GM19025 (cell line): Measurements from ENCODE around the gene PMS2.
"Not testable (repeated sequence)": the region's sequence is repeated elsewhere in the genome, so short reads cannot be mapped to it uniquely, and the experiment has no call there.

Experiments
- ATAC-seq: cut with Tn5 transposase; IDR thresholded peaks from one replicate; pipeline ENCODE4 v1.9.1; 2021; ENCODE audit warnings: mild to moderate bottlenecking, low read depth, moderate library complexity; ENCODE audit not compliant: unreplicated experiment

The PMS2 gene, protein sequence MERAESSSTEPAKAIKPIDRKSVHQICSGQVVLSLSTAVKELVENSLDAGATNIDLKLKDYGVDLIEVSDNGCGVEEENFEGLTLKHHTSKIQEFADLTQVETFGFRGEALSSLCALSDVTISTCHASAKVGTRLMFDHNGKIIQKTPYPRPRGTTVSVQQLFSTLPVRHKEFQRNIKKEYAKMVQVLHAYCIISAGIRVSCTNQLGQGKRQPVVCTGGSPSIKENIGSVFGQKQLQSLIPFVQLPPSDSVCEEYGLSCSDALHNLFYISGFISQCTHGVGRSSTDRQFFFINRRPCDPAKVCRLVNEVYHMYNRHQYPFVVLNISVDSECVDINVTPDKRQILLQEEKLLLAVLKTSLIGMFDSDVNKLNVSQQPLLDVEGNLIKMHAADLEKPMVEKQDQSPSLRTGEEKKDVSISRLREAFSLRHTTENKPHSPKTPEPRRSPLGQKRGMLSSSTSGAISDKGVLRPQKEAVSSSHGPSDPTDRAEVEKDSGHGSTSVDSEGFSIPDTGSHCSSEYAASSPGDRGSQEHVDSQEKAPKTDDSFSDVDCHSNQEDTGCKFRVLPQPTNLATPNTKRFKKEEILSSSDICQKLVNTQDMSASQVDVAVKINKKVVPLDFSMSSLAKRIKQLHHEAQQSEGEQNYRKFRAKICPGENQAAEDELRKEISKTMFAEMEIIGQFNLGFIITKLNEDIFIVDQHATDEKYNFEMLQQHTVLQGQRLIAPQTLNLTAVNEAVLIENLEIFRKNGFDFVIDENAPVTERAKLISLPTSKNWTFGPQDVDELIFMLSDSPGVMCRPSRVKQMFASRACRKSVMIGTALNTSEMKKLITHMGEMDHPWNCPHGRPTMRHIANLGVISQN

DNA sequence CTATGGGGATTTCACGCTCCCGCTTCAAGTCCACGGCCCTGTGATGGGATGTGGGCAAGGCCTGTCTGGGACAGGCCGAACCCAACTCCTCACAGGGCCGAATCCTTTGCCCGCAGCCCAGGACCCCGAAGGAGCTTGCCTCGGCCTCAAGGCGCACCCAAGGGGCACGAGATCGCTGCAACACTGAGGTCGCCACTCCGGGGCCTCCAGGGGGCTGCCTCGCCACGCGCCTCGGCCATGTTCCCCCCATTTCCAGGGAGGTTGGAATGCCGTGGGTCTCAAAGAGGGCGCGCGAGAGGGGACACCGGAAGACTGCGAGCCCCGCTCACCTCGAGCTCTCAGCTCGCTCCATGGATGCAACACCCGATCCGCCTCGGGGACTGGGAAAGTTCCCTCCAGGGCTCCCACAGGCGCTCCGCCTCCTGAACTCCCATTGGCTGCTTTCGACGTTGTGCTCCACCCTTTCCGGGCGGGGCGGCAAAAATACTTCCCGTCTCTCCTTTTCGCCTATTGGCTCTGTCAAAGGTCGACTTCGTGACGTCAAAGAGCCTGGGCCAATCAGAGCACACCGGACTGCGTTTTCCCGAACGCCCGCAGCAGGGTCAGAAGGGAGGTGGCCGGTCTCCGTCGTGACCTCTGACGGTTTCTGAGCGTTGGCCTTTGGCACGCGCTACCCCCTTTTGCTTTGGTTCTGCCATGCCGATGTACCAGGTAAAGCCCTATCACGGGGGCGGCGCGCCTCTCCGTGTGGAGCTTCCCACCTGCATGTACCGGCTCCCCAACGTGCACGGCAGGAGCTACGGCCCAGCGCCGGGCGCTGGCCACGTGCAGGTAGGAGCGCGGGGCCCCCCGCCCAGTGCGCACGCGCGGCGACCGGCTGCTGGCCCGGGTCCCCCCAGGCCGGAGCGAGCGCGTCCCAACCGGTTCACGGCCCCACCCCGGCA lies at the start of gene PMS2, which contains the start of gene AIMP2:
PMS2 (minus strand) TSS at position 382 of the 944 bp plus-strand sequence; CDS start at position 352, 30 bp downstream.
AIMP2 (plus strand) TSS at position 605 of the 944 bp plus-strand sequence; CDS start at position 697, 92 bp downstream.
- ATAC-seq = peak; percentile 96

DNA sequence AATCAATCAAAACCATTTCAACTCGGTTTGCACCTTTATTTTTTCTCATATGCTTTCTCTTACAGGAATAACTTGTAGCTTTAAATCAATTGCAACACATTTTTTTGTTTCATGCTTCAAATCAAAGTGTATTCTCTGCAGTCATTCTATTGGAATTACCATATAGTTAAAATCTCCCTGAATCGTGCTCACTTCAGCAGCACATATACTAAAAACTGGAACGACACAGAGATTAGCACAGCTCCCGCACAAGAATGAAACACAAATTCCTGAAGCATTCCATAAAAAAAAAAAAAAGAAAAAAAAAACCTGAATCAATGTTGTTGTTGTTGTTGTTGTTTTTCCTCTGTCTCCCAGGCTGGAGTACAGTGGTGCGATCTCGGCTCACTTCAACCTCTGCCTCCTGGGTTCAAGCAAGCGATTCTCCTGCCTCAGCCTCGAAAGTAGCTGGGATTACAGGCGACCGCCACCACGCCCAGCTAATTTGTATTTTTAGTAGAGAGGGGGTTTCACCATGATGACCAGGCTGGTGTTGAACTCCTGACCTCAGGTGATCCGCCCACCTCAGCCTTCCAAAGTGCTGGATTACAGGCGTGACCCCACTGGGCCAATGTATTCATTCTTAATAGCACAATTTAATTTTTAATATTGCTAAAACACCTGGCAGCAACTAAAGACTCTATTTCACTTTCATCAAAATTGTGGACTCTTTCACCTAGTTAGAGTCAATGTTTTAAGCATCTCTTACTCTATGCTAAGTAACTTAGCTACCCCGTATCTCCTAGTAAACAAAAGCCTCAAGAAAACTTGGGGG lies 48.7 kb upstream of the PMS2 start:
- no peak for ATAC-seq

DNA sequence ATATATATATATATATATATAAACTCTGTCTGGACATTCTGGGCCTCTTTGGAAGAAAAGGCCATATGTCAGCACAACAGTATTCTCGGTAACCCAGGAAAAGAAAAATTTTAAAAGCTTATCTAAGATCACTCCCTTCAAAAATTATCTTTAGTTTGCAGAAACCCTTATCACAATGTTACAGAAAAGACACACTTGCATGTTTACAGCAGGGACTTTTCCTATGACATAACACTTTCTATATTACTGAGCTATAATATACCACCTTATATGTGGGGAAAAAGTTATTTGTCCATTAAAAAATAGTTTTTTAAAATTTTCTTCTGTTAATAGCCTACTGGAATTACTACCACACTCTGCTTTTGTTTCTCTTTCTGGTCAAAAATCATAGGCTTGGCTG lies 47.8 kb upstream of the PMS2 start:
- ATAC-seq = no peak

DNA sequence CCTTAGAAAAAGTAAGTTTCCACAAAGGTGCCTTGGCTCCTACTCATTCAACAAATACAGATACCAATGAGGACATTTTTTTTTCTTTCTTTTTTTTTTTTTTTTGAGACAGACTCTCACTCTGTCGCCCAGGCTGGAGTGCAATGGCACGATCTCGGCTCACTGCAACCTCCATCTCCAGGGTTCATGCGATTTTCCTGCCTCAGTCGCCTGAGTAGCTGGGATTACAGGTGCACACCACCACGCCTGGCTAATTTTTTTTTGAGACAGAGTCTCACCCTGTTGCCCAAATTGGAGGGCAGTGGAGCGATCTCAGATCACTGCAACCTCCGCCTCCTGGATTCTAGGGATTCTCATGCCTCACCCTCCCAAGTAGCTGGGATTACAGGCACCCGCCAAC lies 42.3 kb upstream of the PMS2 start:
- not testable (repeated sequence) for ATAC-seq

DNA sequence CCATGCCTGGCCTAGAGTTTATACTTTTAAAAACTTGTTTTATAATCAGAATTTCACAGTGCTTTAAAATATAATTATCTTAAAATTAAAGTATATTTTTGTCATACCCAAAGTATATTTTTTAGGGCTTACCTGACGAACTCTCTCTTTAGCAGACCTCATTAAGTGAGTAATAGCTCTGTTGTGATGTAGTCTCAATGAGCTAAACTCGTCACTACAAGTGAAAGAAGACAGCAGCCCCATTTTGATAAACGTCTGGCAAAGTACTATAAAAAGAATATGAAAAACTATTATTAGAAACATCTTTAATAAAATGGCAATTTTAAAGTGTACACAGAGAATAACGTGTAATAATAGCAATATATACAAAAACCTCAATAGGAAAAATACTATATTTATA lies 40.9 kb upstream of the PMS2 start:
- ATAC-seq = no peak

DNA sequence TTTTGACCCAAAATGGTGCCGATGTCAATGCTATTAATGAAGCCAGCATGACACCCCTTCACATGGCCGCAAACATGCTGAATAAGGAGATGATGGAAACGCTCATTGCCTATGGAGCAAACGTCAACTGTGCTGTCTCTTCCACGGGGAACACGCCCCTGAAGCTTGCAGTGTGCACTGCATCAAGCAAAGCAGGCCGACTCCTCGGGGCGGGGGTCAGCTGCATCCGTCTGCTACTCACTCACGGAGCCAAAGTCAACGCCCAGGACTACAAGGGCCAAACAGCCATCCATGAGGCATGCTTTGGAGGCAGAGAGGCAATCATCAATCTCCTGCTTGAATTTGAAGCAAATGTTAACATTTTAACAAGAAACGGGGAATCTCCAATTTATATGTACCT lies 26.8 kb upstream of the PMS2 start:
- no peak for ATAC-seq

DNA sequence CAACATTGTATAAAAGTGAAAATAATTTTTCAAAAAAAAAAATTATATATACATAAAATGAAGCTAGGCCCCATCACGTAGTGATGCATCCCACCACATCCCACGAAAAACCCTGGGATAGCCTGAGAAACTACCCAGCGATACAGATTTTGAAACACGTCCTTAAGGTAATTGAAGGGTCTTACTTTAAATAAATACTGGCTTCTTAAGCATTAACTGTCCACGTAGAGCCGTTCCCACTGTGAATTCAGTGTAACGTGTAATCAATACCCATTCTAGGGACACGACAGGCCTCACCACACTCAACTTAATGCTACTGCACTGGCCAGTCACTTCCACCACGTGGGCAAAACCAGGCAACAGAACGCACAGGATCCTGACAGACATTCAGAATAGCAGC lies 26.3 kb upstream of the PMS2 start:
- ATAC-seq = no peak

DNA sequence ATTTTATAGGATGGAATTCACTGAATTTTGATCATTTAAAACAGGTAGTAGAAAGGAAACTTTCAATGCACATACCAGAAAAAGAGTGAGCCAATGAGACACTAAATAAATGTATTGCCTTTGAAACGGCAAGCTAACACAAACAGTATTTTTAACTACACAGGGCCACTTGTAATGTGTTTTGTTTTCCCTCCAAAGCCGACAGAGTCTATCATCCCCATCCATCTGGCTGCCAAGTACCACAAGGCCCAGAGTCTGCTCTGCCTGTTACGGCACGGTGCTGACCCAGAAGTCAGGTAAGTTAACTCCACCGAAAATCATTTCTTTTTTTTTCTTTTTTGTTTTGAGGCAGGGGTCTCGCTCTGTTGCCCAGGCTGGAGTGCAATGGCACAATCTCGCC lies 23.8 kb upstream of the PMS2 start:
- no peak for ATAC-seq

DNA sequence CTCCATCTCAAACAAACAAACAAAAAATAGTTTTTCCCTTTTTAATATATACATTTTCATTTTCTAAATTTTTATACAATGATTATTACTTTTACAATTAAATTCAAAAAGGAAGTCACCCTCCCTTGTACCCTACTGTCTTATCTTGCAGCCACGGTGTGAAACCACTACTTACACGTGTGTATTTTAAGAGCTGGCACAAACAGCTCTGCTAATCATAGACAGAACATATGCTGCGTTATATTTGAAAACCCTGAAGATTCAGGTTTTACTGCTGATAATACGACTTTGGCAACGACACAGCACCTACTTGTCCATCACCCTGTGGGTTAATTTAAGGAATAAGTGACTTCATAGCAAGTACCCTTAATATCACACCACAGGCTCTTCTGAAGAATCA lies 23.3 kb upstream of the PMS2 start:
- ATAC-seq = no peak

DNA sequence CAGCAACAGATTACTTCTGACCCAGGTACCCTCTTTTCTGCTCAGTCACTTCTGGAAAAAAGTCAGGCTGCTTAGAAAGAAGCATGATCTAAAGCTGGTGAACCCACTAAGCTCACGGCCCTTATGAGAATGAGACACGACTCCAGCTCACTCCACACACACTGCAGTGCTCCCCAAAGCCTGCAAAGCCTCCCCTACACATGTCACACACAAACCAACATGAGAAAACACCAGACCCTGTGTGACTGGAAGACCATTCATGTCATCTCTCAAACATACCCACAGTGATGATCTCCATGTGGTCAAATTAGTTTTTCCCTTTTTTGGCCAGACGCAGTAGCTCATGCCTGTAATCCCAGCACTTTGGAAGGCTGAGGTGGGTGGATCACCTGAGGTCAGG lies 22.7 kb upstream of the PMS2 start:
- ATAC-seq = no peak

DNA sequence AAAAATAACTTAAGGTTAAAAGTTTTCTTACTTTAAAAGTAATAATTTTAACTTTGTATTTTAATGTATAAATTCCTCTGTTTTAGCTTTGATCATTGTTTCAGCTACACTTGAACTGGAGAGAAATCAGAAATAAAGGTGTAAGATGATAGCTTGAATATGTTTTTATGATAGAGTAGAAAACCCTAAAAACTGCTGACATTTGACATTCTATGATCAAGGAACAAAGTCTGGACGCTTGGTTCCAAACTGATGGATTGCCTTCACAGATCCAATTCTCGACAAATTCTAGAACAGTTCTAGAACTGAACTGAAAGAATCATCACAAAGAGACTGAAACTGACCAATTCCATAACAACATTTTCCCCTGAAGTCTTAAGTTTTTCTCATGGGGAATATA lies 22.1 kb upstream of the PMS2 start, which contains the start of gene ANKRD61:
ANKRD61 (plus strand) TSS at position 389 of the 400 bp plus-strand sequence; CDS start at position 389, 0 bp downstream.
- no peak for ATAC-seq

DNA sequence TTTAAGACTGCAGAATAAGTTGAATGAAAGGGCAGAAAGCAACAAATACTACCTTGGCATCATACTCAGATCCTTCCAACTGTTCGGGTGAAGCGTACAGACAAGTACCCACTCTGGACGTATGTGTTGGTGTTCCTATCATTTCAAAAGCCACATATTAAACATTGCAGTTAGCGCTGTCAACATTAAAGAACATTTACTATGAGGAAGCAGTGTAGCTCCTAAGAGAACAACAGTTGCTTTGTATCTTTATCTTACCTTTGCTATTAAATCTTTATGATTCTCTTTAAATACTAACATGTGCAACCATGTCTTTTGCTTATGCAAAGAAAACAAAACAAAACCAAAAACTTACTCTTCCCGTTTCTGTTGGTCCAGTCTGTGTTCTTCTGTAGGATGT lies 19.7 kb upstream of the PMS2 start:
- no peak for ATAC-seq

DNA sequence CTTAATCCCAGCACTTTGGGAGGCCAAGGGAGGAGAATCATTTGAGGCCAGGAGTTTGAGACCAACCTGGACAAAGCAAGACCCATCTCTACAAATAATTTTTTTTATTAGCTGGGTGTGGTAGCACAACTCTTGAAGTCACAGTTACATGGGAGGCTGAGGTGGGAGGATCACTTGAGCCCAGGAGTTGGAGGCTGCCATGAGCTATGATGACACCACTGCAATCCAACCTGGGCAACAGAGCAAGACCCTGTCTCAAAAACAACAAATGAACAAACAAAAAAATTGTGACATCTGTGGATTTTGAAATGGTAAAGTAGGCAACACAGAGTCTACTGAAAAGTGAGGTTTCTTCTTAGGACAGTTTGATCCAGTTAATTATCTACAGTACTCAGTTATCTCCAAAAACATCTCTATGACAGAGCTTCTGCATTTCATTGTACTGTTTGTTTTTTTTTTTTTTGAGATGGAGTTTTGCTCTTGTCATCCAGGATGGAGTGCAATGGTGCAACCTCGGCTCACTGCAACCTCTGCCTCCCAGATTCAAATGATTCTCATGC lies 19.0 kb upstream of the PMS2 start:
- no peak for ATAC-seq

DNA sequence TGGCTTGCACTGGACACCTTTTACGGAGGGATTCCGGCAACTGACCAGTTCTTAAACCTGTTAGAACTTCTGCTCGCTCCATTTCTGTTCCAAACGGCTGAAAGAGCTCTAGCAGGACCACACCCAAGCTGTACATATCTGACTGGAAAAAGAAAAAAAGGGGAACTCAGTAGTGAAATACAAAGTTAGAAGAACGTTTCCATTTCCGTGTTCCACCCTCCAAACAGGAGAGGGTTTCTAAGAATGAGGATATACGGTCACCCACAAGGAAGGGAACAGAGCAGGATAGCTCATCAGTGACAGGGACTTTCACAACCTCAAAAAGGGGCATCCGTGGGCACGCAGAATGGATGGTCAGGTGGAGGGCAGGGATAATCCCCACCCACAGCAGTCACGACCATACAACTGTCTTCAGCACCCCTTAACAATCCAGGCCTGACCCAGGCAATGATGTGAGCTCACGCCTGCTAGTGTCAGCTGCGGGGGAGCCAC lies 18.0 kb upstream of the PMS2 start:
- ATAC-seq = no peak

DNA sequence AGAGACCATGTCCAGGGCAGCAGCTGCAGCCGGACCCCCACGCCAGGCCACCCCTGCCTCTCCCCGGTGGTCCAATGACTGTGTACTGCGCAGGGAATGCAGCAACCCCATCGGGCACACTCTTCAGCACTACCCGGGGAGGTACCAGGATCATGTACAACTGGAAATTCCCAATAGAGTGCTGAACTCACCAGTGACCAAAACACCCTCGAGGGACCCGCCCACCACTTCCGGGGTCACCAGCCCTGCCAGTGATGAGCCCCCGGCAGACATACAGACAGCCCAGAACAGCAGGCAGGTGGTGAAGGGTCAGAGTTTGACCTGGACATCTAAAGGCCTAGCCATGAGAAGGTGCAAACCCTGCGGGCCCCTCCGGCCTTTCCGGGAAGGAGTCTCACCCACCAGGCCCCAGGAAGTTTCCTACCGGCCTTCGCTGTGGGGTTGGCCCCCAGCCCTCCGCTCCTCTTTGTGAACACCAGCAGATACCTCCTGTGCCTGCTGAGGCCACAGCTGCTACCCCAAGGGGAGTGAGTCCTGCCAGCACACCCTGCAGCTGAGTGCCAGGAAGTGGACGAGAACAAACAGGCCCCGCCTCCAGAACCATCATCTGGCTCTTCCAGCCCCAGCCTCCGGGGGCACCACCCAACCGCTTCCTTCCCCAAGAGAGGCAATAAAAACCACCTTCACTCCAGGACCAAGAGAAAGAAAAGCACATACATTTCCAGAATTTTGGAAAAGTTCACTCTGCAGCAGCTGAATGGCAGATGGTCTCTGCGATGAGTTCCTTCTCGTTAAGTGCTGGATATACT lies 17.4 kb upstream of the PMS2 start:
- ATAC-seq = peak; percentile 77

DNA sequence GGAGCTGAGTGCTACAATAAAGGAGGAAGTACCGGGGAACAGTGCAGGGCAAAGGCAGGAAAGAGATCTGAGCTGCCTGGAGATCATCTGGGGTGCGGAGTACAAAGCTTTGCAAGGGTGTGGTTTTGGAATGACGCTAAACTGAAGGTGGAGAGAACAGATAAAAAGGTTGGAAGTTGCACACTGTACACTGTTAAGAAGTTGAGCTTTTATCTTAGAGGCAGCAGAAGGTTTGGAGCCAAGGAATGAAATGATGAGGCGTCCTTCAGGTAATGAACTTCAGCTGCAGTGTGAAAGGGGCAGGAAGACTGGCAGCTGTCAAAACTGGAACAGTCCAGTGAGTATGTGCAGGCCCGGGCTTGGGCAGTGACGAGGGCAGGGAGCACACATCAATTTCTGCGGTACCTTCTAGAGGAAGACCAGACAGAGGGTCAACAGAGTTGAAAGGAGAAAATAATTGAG lies 15.2 kb upstream of the PMS2 start:
- no peak for ATAC-seq

DNA sequence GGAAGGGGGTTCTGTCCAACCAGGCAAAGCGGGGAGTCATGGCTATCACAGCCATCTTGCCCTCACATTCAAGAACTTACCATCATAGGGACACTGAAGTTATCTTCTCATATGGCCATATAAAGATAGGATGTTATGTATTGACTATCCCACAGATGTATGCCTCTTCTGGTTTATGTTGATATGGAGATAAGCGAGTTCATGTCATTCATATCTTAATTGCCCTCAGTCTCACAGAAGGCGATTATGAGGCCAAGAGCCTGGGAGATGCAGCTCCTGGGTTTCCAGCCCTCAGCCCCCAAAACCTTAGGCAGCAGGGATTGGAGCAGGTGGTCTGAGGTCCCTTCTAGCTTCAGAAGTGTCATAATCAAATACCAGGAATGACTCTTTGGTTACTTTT lies 13.9 kb upstream of the PMS2 start:
- ATAC-seq = no peak
